DND-41 (cell line): ENCODE measurements around the gene BCL11A.

Experiments
- ATAC-seq: fragments of 200-7000 bp; cut with Tn5 transposase; 3 replicates; pipeline ENCODE4 v1.9.1; 2021; ENCODE audit warnings: low read depth; ENCODE audit not compliant: insufficient read depth
- DNase-seq: peaks from one replicate; pipeline ENCODE4 v3.0.0-alpha.2; 2020
- H2AFZ ChIP-seq: 2 replicates; pipeline ENCODE4 v1.6.0; 2012; ENCODE audit warnings: low read depth, low read length
- H3K27ac ChIP-seq: 2 replicates; pipeline ENCODE4 v1.5.1; 2012; ENCODE audit warnings: low read length, inconsistent platforms
- H3K27me3 ChIP-seq: fragments of 200-600 bp; sonication (generic); 2 replicates; pipeline ENCODE4 v1.6.0; 2012; ENCODE audit warnings: low read length, mild to moderate bottlenecking, inconsistent platforms; ENCODE audit not compliant: insufficient read depth, poor library complexity
- H3K36me3 ChIP-seq: 2 replicates; pipeline ENCODE4 v1.5.1; 2012; ENCODE audit warnings: low read length, inconsistent platforms; ENCODE audit not compliant: insufficient read depth
- H3K4me1 ChIP-seq: 2 replicates; pipeline ENCODE4 v1.5.1; 2012; ENCODE audit warnings: mild to moderate bottlenecking, low read length; ENCODE audit not compliant: insufficient read depth
- H3K4me2 ChIP-seq: 2 replicates; pipeline ENCODE4 v1.6.0; 2012; ENCODE audit warnings: mild to moderate bottlenecking, moderate library complexity, low read length, inconsistent platforms; ENCODE audit not compliant: insufficient read depth
- H3K4me3 ChIP-seq, 2 experiments: fragments of 200-600 bp in 1 of 2; shearing (Covaris generic) in 1 of 2; 2 replicates each; pipeline ENCODE4 v1.5.1; 2012 to 2016; ENCODE audit warnings: inconsistent platforms in 2 of 2, low read length in 2 of 2, mild to moderate bottlenecking in 2 of 2, low read depth in 1 of 2, moderate library complexity in 1 of 2
- H3K79me2 ChIP-seq: 2 replicates; pipeline ENCODE4 v1.6.0; 2012; ENCODE audit warnings: low read length, inconsistent platforms; ENCODE audit not compliant: insufficient read depth
- H3K9ac ChIP-seq: 2 replicates; pipeline ENCODE4 v1.6.0; 2012; ENCODE audit warnings: low read depth, mild to moderate bottlenecking, inconsistent platforms, low read length, moderate library complexity
- H3K9me3 ChIP-seq: 2 replicates; pipeline ENCODE4 v1.5.1; 2012; ENCODE audit warnings: low read length, moderate library complexity, mild to moderate bottlenecking, inconsistent platforms; ENCODE audit not compliant: insufficient read depth, severe bottlenecking
- H4K20me1 ChIP-seq: 2 replicates; pipeline ENCODE4 v1.6.0; 2012; ENCODE audit warnings: low read length; ENCODE audit not compliant: insufficient read depth
- CTCF ChIP-seq: IDR thresholded peaks from 2 replicates; pipeline ENCODE4 v1.5.1; 2012; ENCODE audit warnings: borderline replicate concordance, low read length, moderate library complexity, mild to moderate bottlenecking; ENCODE audit not compliant: poor library complexity, severe bottlenecking; ENCODE audit errors: extremely low read depth
- EZH2 ChIP-seq: IDR thresholded peaks from 3 replicates; pipeline ENCODE4 v1.6.1; 2012; ENCODE audit warnings: borderline replicate concordance, low read depth, mild to moderate bottlenecking, moderate library complexity, low read length, inconsistent platforms; ENCODE audit not compliant: severe bottlenecking

The BCL11A gene

GRCh38 chr2:60486067-60486466 is 67.4 kb downstream of the BCL11A start:
- Histone ChIP-seq H3K36me3 (peaks cover 69% of the 10 kb centered on the region), H3K4me3 (no peak overlapping the region), H3K4me1 (no peaks in the 10 kb centered on the region), H3K9me3 (no peaks in the 10 kb centered on the region), H3K79me2 (peaks cover 99% of the 10 kb centered on the region), H3K4me2 (no peak overlapping the region), H3K27me3 (no peaks in the 10 kb centered on the region), H3K27ac (no peak overlapping the region), H3K9ac (no peak overlapping the region), H4K20me1 (peaks cover 50% of the 10 kb centered on the region), H2AFZ (no peak overlapping the region)
- no peak for ATAC-seq
- DNase-seq = no peak
- no peak for TF ChIP-seq CTCF
- TF ChIP-seq EZH2 = no peak

- no peaks in the 10 kb centered on the region for H3K27me3 ChIP-seq
- ATAC-seq (no peak), DNase-seq (no peak)
- H4K20me1 ChIP-seq = peaks cover 51% of the 10 kb centered on the region
- TF ChIP-seq EZH2 = no peak
- no peak for TF ChIP-seq CTCF
- peaks cover 73% of the 10 kb centered on the region for H3K36me3 ChIP-seq
- no peaks in the 10 kb centered on the region for H3K4me1 ChIP-seq
- H2AFZ ChIP-seq = no peak overlapping the region
- peaks cover 99% of the 10 kb centered on the region for H3K79me2 ChIP-seq
- no peak overlapping the region for H3K9ac ChIP-seq
- no peak overlapping the region for H3K27ac ChIP-seq
- H3K4me2 ChIP-seq = no peak overlapping the region
- H3K9me3 ChIP-seq = no peaks in the 10 kb centered on the region
- H3K4me3 ChIP-seq = no peak overlapping the region
Measured at GRCh38 chr2:60485550-60485949, 67.9 kb downstream of the BCL11A start.

DNA sequence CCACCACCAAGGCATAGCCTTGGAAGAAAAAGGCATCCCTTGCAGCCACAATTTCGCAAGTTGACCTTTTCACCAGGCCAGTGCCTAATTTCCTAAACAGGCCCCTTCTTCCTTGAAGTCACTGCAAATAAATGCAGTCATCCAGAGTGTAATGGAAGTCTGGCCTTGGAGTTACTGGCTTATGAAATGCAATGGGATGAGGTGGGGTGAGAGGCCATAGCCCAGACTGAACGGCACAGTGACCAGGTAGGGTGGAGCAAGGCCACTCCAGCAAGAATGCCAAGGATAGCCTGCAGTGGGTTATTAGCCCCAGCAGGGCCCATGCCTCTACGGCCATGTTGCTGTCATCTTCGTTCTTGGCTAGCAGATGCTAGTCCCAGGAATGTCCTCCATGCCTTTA is 68.4 kb downstream of the BCL11A start:
- Histone ChIP-seq H3K79me2 (peaks cover 99% of the 10 kb centered on the region), H2AFZ (no peak overlapping the region), H3K27me3 (no peaks in the 10 kb centered on the region), H3K36me3 (peaks cover 73% of the 10 kb centered on the region), H3K9ac (no peak overlapping the region), H4K20me1 (peaks cover 51% of the 10 kb centered on the region), H3K27ac (no peak overlapping the region), H3K4me2 (no peak overlapping the region), H3K4me3 (no peak overlapping the region), H3K9me3 (no peaks in the 10 kb centered on the region), H3K4me1 (no peaks in the 10 kb centered on the region)
- DNase-seq = no peak
- no peak for ATAC-seq
- TF ChIP-seq EZH2 = no peak
- no peak for TF ChIP-seq CTCF

GRCh38 chr2:60484133-60484645 is 69.3 kb downstream of the BCL11A start:
- Histone ChIP-seq H3K27ac (no peak overlapping the region), H3K79me2 (peaks cover 99% of the 10 kb centered on the region), H3K27me3 (no peaks in the 10 kb centered on the region), H3K4me3 (no peak overlapping the region), H3K9me3 (no peaks in the 10 kb centered on the region), H3K9ac (no peak overlapping the region), H4K20me1 (peaks cover 48% of the 10 kb centered on the region), H3K4me2 (no peak overlapping the region), H3K4me1 (no peaks in the 10 kb centered on the region), H2AFZ (no peak overlapping the region), H3K36me3 (peaks cover 73% of the 10 kb centered on the region)
- DNase-seq (no peak), ATAC-seq (no peak)
- TF ChIP-seq EZH2 (no peak), CTCF (no peak)
